ENCODE data around the gene LIAS.

- peak; percentile 88; the same call in 1 of the 2 replicates for TF ChIP-seq THRA (CRISPR knock-in tag; IDR thresholded peaks at IDR 0.05; ENCODE audit: borderline replicate concordance)
- peak; percentile 32; the same call in 1 of the 2 replicates for TF ChIP-seq HDAC2 (CRISPR knock-in tag; IDR thresholded peaks at IDR 0.05)
- TF ChIP-seq CBX2 (IDR thresholded peaks at IDR 0.05; ENCODE audit: low read depth, low read length), result no peak
- TF ChIP-seq CBX2 (CRISPR knock-in tag; IDR thresholded peaks at IDR 0.05; ENCODE audit: low read depth), result no peak
- no peak for TF ChIP-seq CTCF (CRISPR knock-in tag; IDR thresholded peaks at IDR 0.05)
- TF ChIP-seq TCF12 (IDR thresholded peaks at IDR 0.05), result no peak
- TF ChIP-seq TCF12 (CRISPR knock-in tag; IDR thresholded peaks at IDR 0.05), result no peak
Observed at GRCh38 chr4:39415678-39416283, 43.1 kb upstream of the LIAS start.

All from HepG2 (cell line).